ENCODE results near the gene SLC45A1.

DNA sequence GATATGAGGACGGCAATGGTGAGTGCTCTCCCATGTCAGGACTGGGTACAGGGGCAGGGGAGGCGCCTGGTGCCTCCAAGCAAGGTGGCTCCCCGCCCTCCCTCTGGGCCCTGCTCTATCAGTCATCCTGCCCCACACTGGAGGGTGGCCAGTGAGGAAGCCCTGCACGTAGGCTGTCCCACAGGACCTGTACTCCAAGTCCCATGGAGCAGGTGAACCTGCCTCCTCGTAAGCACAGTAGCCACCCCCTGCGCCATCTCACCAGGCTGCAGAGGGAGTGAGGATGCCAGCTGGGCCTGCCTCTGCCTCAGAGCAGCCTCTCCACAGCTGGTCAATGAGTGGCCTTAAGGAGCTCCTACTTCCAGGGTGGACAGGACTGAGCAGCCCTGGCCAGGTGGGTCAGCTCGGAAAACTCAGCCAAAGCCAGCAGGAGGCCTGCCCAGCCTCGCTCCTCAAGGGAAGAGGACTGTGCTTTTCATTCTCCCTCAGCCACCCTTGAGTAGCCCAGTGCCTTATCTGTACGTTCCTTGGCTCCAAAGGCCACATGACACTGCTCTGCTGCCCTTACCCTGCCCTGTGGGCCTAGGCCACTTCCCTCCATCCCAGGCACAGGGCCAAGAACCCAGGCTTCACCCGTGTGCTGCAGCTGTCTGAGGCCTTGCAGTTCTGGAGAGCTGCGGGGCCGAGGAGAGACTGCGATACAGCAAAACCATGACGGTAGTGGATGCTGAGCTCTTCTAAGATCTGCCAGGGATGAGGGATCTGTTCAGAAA lies 39.6 kb downstream of the SLC45A1 start:
- TF ChIP-seq CTCF (IDR thresholded peaks at IDR 0.05; ENCODE audit: poor library complexity) (no peak), EZH2 (IDR thresholded peaks at IDR 0.05; ENCODE audit: borderline replicate concordance) (no peak), EZH2phosphoT487 (IDR thresholded peaks at IDR 0.05; ENCODE audit: low read depth, severe bottlenecking, unreplicated experiment) (no peak)
